Measurements from ENCODE around the gene C1orf185. TPM values are rescaled to one million over a fixed set of nuclear protein-coding genes. Genes with fewer than 3 reads are reported as not detected.
"Not testable (repeated sequence)": the region's sequence is repeated elsewhere in the genome, so short reads cannot be mapped to it uniquely, and the experiment has no call there.

Gene C1orf185
- total RNA-seq, 1 donor from 2014 or later: not detected

DNA sequence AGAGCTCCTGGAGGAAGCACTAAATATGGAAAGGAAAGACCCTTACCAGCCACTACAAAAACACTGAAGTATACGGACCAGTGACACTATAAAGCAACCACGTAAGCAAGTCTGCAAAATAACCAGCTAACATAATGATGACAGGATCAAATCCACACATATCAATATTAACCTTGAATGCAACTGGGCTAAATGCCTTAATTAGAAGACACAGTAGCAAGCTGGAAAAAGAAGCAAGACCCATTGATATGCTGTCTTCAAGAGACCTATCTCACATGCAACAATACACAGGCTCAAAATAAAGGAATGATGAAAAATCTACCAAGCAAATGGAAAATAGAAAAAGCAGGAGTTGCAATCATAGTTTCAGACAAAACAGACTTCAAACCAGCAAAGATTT is 31.0 kb downstream of the C1orf185 start:
- TF ChIP-seq, protein P1, sequence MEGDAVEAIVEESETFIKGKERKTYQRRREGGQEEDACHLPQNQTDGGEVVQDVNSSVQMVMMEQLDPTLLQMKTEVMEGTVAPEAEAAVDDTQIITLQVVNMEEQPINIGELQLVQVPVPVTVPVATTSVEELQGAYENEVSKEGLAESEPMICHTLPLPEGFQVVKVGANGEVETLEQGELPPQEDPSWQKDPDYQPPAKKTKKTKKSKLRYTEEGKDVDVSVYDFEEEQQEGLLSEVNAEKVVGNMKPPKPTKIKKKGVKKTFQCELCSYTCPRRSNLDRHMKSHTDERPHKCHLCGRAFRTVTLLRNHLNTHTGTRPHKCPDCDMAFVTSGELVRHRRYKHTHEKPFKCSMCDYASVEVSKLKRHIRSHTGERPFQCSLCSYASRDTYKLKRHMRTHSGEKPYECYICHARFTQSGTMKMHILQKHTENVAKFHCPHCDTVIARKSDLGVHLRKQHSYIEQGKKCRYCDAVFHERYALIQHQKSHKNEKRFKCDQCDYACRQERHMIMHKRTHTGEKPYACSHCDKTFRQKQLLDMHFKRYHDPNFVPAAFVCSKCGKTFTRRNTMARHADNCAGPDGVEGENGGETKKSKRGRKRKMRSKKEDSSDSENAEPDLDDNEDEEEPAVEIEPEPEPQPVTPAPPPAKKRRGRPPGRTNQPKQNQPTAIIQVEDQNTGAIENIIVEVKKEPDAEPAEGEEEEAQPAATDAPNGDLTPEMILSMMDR (IDR thresholded peaks at IDR 0.05): no peak
- H3K4me3 ChIP-seq: no peak overlapping the region
- H3K36me3 ChIP-seq: no peaks in the 10 kb centered on the region
- DNase-seq (no peak), ATAC-seq (no peak)
- H3K9me3 ChIP-seq: peaks cover 14% of the 10 kb centered on the region
- H3K4me1 ChIP-seq: no peaks in the 10 kb centered on the region
- intact Hi-C loops (cut with DNase I): no loop called here
- H3K27me3 ChIP-seq: no peaks in the 10 kb centered on the region
- no peak overlapping the region for H3K27ac ChIP-seq

DNA sequence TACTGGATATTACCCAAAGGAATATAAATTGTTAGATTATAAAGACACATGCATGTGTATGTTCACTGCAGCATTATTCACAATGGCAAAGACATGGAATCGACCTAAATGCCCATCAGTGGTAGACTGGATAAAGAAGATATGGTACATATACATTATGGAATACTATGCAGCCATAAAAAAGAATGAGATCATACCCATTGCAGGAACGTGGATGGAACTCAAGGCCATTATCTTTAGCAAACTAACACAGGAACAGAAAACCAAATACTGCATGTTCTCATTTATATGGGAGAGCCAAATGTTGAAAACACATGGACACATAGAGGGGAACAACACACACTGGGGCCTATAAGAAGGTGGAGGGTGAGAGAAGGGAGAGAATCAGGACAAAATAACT is 35.7 kb downstream of the C1orf185 start:
- intact Hi-C loops (cut with DNase I); H3K27me3 ChIP-seq; DNase-seq; H3K4me1 ChIP-seq; H3K4me3 ChIP-seq; H3K36me3 ChIP-seq; ATAC-seq; H3K27ac ChIP-seq: not testable (repeated sequence)
- peaks cover 12% of the 10 kb centered on the region for H3K9me3 ChIP-seq

DNA sequence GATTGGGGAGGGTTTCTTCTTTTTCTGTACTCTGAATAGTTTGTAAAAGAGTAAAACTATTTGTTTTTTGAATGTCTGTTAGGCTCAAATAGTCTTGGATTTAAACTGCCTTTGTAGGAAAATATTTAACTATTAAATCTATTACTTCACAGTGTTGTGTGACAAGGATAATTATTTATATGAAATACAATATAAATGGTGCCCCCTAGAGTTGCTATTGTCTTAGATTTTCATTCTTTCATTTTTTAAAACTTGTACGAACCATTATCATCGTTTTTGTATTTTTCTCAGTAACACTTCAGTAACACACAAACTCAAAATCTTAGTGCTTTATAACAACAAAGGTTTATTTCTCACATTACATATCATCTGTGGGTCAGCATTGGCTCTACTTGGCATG is 37.4 kb downstream of the C1orf185 start:
- intact Hi-C loops (cut with DNase I): no loop called here

DNA sequence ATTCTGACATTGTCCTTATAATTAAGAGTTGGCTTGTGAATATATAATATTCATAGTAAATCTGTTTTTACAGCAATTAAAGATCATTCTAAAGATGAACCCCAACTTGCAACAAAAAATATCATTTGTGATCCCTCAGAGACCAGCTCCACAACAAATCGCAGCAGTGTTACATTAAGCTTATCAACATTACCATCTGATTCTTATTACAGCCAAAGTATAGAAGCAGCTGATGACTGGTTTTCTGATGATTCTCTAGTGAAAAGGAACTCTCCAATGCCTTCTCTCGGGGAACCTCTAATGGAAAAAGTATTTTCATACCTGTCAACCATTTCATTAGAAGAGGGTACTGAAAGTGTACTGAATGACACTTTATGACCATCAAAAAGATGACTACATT is 45.4 kb downstream of the C1orf185 start:
- H3K36me3 ChIP-seq: no peaks in the 10 kb centered on the region
- no peak for ATAC-seq
- intact Hi-C loops (cut with DNase I): no loop called here
- H3K9me3 ChIP-seq: no peaks in the 10 kb centered on the region
- no peaks in the 10 kb centered on the region for H3K4me1 ChIP-seq
- DNase-seq: no peak
- no peak overlapping the region for H3K27ac ChIP-seq
- TF ChIP-seq, protein P1 (IDR thresholded peaks at IDR 0.05): no peak
- no peaks in the 10 kb centered on the region for H3K27me3 ChIP-seq
- H3K4me3 ChIP-seq: no peak overlapping the region

More for the DNA sequence above, 37.4 kb downstream of the C1orf185 start:
- ATAC-seq: no peak
- H3K27me3 ChIP-seq: no peaks in the 10 kb centered on the region
- H3K4me3 ChIP-seq: no peak overlapping the region
- no peaks in the 10 kb centered on the region for H3K4me1 ChIP-seq
- DNase-seq: no peak
- no peaks in the 10 kb centered on the region for H3K9me3 ChIP-seq
- TF ChIP-seq, protein P1 (IDR thresholded peaks at IDR 0.05): no peak
- H3K36me3 ChIP-seq: no peaks in the 10 kb centered on the region
- H3K27ac ChIP-seq: no peak overlapping the region

DNA sequence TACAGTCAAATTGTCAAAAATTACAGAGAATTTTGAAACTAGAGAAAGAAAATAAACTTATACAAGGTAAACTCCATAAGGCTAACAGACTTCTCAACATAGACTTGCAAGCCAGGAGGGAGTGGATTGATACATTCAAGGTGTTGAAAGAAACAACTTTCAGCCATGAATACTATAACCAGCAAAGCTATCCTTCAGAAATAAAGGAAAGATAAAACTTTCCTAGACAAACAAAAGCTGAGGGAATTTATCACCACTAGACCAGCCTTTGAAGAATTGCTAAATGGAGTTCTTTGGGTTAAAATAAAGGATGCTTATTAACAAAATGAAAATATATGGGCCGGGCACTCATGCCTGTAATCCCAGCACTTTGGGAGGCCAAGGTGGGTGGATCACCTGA is 52.7 kb downstream of the C1orf185 start:
- H3K9me3 ChIP-seq: peaks cover 9% of the 10 kb centered on the region
- TF ChIP-seq, protein P1 (IDR thresholded peaks at IDR 0.05): no peak
- H3K36me3 ChIP-seq: no peaks in the 10 kb centered on the region
- intact Hi-C loops (cut with DNase I): no loop called here
- H3K4me1 ChIP-seq: no peaks in the 10 kb centered on the region
- no peak overlapping the region for H3K4me3 ChIP-seq
- no peaks in the 10 kb centered on the region for H3K27me3 ChIP-seq
- DNase-seq (no peak), ATAC-seq (no peak)
- H3K27ac ChIP-seq: no peak overlapping the region

DNA sequence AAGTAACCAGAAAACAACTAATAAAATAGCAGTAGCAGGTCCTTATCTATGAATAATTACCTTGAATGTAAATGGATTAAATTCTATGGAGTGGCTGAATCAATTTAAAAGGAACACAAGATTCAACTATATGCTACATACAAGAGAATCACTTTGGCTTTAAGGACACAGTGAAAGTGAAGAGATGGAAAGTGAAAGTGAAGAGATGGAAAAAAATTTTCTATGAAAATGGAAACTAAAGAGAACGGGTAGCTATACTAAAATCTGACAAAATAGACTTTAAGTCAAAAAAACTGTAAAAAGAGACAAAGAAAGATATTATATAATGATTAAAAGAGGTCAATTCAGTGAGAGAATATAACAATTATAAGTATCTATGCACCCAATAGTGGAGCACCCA is 54.7 kb downstream of the C1orf185 start:
- intact Hi-C loops (cut with DNase I): no loop called here
- no peak for ATAC-seq
- H3K4me3 ChIP-seq: no peak overlapping the region
- no peak overlapping the region for H3K27ac ChIP-seq
- DNase-seq: no peak
- TF ChIP-seq, protein P1 (IDR thresholded peaks at IDR 0.05): no peak
- no peaks in the 10 kb centered on the region for H3K4me1 ChIP-seq
- peaks cover 3% of the 10 kb centered on the region for H3K27me3 ChIP-seq
- H3K9me3 ChIP-seq: peaks cover 9% of the 10 kb centered on the region
- H3K36me3 ChIP-seq: no peaks in the 10 kb centered on the region
